Measurements from ENCODE around the gene EFNA5. TPM values are rescaled to one million over a fixed set of nuclear protein-coding genes. Genes with fewer than 3 reads are reported as not detected.
A peak's percentile ranks its signal among the peaks of the same experiment; 100 is the strongest.

EFNA5 gene
- total RNA-seq, 1 experiment from 2014 or later = 5.8 TPM

DNA sequence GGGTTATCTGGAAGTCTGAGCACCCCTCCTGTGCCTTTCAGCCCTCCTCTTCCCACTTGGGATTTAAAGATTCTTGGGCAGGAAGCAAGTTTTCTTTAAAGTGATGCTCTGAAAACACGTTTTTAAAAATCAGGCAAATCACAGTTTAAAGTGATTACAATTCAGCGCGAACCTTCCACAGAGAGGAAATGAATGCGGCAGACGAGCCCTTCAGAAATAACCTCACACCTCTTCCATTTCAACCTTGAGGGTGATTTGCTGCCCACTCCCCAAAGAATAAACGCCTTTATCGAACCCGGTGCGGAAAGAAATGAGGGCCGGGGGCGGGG, 2.3 kb upstream of the EFNA5 start:
- no peak for DNase-seq (ENCODE audit: low read depth)

DNA sequence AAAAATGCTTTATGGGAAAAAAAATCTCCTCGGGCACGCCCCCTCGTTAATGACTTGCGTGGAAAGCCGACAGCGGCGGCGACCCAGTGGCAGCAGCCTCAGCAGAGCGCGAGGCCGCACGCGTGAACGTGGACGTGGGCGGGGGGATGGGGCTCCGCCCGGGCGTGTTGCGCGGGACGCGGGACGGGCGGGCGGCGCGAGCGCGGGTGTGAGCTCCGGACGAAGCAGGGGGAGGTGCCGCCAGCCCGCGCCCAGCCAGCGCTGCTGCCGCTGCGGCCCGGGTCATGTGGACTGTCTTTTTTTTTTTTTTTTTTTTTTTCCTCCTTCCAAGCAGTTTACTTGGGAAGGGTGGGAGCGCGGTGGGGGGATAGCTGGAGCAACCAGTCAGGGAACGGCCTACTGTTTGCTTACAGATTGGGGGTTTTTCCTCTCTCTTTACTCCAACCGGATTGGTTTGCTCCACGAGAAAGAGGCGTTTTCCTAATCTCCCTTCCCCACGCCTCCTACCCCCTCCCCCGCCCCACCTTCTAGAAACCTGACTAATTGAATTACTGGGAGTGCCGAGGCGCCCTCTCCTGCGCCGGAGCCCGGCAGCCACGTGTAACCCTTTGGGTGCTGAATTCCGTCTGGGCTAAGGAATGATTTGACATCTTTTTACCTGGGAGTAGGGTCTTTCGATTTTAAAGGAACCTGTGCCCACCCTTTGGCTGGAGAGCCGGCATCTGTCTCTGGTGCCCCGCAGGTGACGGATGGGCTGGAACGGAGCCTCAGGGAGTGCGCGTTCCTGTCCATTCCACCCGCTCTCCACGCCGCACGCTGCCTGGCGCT, 1.7 kb upstream of the EFNA5 start:
- peak; percentile 97 for DNase-seq (ENCODE audit: low read depth)

DNA sequence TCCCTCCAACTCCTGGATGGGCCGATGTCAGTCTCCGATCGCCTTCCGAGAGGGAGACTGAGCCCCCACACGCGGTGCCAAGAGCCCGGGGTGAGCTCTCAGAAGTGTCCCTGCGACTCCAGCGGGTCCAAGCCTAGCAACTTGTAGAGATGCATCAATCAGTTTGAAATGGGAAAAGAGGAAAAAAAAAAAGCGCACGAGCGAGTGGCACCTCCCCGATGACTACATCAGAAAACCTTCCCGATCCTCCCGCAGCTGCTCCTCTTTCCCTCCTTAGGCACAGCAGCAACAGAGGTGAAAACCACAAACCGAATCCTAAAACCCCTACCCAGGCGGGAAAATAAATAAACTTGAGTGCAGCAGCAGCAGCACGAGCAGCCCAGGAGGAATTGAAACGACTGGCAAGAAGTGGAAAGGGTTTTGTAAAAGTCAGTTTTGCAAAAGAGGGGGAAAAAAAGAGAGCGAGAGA, 1.0 kb upstream of the EFNA5 start:
- DNase-seq (ENCODE audit: low read depth) = peak; percentile 91

DNA sequence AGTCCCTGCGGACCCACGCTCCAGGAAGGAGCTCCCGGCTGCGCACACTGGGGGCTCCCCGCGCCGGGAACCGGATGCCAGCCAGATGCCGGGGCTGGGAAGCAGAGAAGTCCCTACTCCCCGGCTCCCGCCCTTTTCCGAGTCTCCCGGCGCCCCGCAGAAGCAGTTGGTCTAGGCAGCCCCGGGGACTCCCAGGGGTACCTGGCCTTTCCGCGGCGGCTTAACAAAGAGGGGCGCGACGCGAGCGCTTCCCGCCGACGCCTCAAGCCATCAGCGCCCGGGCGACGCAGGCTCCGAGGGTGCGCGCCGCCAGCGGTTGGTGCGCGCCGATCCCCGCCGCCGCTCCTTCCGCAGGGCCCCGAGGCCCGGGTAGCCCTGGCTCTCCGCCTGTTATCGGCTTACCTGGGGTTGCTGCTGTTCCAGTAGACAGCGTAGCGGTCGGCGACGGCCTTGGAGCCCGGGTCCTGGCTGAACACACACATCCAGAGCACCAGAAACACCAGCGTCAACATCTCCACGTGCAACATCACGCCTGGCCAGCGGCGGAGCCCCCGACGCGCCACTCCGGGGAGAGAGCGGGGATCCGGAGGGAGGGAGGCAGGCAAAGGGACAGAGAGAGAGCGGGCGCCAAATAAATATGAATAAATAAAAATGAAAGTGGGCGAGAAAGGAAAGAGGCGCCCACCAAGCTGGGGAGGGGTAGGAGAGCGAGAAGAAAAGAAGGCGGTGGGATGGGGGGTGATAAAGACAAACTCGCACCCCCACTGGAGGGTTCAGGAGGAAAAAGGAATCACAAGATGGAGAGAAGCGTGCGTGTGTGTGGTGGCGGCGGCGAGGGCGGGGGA, 428 bp downstream of the EFNA5 start:
- DNase-seq (ENCODE audit: low read depth) = peak; percentile 70

DNA sequence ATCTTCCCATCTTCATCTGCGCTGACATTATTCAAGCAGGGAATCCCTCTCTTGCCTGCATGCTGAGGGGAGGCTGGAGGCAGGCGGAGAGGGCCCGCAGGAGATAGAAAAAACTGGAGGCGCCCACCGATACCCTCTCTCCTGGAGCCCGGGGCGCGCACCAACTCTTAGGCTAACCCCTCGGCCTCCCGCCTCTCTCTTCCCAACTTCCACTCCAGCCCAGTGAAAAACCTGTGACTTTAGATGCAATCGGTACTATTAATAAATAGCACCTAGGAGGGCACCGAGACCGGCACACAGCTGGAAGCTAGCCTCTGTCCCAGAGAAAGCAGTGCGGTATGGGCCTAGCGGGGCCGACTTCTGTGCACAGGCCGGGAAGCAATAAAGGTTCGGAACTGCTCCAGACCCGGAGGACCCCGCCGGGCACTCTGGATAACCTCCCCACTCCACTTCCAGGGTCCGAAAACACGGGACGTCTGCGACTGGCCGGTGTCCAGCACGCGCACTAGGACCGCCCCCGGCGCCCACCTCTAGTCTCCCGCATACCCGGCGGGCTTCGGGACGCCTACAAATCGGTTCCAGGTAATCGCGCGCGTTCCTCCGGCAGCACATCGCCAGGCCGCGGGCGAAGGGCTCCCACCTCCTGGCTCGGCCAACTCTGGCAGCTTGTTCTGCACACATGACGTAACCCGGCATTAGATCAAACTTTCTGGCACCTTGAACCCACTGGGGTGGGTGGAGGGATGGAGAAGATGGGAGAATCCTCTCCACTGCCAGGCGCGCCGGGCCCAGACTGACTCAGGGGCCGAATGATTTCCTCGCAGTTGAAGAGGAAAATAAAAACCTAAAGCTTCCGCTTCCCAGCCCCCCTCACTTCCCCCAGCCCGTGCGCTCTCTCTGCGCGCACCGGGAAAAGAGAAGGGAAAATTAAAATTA, 1.4 kb downstream of the EFNA5 start:
- DNase-seq (ENCODE audit: low read depth) = peak; percentile 67

DNA sequence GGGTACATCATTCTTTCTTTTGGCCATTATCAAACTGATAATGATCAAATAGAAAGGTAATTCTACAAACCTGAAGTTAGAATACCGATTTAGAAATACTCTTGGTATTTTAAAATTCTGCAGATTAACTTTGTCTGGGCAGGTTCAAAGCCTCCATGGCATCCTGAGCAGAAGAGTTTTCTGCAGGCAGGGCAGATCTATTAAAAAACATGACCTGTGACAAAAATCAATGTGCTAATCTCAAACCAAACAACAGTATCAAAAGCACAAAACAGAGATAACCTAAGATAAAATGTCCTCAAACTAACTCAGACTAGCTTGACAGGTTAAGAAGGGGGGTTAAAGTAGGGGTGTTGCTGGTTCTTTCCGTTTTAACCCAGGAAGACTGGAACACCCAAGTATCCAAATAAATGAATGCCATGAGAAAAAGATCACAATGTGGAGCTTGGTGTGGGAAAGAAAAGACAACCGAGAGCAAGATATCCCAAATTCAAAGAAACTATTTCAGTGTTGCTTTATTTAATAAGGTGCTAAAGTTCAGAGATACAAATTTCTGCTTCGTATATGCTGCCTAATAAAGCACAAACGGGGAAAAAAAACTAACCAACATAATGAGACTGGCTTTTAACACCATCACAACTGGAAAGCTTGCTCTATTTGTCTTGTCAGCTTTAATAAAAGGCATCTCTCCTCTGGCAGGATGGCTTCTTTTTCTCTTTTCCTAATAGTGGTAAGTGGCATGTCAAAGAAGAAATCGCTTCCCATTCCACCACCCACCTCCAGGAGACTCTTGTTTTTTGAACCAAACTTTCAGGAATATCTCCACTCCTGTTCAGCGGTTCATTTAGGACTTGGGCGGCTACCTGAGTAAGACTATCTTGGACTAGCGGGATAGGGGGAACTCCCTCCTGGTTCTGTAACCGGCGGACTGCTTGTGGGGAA, 2.3 kb downstream of the EFNA5 start:
- peak; percentile 32 for DNase-seq (ENCODE audit: low read depth)

DNA sequence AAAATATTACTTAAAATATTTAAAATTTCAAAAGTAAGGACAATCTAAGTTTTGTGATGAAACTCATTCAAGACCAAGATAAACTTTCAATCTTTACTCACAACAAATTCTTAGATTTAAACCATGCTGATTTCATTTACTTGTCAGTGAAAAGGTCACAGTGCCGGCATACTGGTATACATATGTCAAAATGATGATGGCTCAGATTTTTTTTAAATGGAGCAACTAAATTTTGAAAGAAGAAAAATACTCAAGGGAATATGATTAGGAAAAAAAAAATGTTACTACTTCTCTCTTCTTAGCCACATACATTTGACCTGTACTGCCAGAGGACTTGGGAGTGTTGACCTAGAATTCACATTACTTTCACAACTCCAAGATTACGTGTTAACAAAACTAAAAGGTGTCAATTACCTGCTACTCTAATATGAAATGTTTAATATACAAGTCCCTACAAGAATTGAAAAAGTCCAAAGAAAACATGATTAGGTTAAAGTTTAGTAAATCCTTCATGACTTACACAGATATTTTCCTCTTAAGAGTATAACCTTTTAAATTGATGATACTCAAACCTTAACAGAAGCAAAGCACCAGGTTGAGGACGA, 4.6 kb downstream of the EFNA5 start:
- DNase-seq (ENCODE audit: low read depth) = no peak

DNA sequence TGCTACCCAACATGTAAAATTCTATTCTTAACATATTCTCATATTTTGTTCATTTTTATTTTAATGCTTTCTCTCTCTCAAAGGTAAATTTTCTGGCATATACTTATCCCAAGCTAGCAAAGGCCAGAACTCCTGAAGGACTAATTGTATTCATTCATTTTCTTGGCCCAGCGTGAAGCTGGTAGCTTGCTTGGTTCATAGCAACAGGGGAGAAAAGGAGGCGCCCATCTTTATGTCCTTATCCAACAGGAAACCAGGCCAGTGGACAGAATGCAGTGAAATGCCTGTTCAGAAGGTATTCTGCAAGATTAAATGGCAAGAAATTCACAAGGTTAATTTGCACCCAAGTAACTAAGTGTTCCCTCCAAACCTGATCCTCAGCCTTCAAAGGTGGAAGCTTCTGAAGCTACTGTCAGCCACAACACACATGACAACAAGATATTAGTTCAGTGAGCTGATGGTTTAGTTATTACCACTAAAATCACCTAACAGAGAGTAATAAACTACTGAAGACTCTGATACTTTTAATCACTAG, 5.6 kb downstream of the EFNA5 start:
- no peak for DNase-seq (ENCODE audit: low read depth)

DNA sequence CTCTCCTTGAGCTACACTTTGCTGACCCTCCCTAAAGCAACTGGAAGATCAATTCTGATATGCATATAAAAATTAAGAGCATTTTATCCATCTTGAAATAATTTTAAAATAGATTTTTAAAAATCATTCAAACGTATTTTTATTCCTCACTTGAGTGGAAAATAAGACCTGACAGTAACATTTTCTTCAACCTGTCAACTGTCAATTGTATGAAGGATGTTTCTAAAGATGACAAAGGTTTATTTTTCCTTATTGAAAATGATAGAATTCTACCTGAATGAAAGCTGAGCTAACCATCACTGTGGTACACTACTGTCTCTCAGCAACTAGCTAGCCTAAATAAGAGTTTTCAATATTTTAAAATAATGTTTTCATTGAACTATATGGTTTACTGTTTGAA, 7.0 kb downstream of the EFNA5 start:
- DNase-seq (ENCODE audit: low read depth) = no peak

DNA sequence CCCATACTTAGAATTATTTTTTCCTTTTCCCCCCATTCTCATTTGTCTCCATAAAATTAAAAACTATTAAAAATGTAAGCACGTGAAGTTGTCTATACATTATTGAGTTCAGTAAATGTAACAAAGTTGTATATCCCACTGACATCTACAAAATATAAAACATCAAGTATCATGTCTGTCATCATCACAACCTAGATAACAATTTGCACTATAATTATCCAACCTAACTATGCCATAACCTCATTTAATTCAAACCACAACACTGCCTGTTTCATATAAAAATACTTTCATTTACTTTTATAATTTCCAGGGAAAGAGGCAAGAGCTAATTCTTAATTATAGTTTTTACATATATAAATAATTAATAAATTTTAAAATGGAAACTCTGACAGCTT, 9.1 kb downstream of the EFNA5 start:
- DNase-seq (ENCODE audit: low read depth) = no peak

DNA sequence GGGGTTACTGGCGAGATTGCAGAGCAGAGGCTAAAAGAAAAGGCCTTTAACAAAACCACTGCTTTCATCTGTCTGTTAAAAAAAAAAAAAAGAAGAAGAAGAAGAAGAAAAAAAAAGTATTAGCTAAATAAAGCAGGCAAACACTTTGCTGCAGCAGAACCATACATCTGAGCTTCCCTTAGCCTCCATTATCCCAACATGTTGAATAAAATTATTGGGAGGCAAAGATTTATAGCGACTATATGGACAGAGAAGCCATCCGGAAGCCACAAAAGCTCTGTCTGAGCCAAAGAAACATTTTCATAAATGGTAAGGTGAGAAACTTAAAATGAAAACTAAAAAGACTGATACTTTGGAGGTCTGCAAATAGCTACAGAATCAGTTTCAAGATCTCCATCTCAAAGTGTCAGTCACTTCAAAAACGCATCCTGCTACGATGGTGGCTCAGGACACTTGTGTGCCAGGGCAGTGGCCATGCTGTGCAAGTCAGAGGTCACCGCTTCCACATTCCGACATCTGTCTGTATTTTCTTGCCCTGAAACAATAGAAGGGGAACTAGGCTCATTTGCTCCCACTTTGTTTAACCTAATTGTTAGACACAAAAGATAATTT, 9.6 kb downstream of the EFNA5 start:
- no peak for DNase-seq (ENCODE audit: low read depth)

DNA sequence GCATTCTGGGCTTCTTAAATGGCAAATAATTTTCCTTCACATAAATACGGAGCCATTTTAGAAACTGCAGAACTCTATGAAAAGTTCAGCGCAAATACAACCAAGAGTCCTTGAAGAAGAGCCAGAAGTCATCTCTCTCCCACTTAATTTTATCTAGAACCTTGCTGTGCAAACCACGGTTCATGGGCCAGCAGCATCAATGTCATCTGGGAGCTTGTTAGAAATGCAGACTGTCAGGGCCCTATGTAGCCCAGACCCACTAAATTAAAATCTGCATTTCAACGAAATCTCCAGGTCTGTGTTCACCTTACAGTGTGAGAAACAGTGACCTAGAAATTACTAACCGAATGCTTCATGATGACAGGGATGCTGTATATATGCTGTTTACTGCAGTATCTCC, 12.2 kb downstream of the EFNA5 start:
- DNase-seq (ENCODE audit: low read depth) = no peak

DNA sequence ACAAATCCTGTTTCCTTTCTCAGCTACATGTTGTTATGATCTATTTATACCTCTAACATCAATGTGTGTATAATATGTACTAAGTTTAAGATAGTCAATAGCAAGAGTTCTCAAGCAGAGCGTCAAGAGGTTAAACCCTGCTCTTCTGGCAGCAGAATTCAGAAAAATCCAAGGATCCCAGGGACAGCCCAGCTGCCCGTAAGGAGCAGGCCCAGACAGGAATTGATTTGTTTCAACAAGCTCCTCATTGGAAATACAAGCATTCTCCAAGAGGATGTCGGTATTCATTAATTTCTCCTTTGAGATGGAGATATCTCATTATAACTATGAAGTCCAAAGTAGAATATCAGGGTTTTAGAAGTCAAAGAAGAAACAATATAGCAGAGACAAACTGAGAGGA, 14.9 kb downstream of the EFNA5 start:
- no peak for DNase-seq (ENCODE audit: low read depth)

DNA sequence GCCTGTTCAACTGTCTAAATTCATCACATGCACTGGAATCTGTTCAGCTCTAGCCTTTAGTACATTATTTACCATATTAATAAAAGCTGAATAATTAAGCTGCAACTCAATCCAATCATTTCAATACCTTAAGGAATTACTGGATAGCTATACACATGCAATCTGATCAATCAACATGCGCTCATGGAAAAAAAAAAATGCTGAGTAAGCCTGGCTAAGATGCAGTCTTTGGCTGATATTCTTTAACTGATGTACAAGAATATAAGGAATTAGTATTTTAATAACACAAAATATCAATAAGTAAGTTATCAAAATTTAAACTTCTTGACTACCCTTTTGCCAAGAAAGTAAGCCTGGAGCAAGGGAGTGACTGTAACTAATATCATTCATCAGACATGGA, 15.9 kb downstream of the EFNA5 start:
- DNase-seq (ENCODE audit: low read depth) = no peak

DNA sequence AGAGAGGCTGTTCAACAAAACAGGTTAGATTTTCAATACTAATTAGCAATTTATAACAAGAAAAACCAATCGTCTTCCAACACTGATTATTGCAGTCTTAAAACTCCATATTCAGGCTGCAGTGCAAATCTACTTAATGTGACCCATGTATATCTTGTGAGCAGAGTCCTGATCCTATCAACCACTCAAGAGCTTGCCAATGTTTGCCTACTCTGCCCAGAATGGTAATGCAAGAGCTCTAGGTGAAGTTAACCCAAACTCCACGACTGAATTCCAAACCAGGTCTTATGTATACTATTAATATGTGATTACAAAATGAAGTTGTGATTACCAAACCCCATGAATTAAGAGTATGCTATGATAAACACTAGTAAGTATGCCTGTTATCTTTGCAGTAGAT, 17.1 kb downstream of the EFNA5 start:
- DNase-seq (ENCODE audit: low read depth) = no peak

DNA sequence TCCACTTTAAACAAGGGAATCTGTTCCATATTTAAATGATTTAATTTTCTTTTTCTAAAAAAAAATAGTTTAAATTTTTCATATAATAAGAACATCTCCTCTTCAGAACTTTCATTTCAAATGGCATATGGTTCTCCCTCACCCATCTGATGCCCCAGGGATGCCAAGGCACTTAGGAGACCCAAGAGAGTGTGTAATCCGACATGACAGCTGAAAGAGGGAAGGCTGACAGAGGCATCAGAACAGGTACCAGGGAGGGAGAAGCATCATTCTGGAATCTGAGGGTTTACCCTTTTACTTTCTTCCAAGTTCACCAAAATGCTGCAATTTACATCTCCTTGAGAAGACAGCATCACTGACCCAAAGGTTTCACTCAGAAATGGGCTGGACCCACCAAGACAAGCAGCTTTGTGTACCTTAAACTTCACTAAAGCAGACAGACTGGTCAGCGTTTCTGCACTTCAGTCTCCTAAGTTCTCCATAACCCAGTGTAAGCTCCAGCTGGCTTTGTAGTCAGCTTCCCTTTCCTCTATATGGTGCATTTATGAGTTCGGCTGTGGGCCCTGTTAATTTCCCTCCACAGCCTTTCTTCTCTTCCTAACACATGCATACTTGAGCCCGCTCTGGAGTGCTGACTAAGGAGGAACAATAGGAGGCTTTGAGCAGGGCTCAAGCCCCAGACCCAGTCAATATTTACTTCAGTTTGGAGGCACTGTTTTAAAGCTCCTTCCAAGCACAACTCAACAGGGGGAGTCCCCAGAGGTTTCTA, 17.7 kb downstream of the EFNA5 start:
- no peak for DNase-seq (ENCODE audit: low read depth)

DNA sequence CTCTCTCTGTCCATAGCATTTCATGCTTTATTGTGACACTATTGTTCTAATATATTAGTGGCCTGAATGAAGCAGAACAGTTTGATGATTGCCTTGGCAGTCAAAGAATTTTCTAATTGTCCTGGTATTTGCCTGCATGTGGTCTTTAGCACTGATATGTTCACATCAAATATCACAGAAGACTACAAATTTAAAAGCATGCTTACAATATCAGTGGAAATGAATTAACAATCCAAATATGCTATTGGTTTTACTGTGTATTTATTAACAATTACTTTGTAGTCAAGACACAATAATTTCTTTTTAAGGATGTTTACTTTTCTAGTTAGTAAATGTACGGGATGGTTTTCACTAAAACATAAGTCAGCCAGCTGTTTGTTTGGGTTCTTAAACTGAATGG, 18.3 kb downstream of the EFNA5 start:
- DNase-seq (ENCODE audit: low read depth) = no peak

DNA sequence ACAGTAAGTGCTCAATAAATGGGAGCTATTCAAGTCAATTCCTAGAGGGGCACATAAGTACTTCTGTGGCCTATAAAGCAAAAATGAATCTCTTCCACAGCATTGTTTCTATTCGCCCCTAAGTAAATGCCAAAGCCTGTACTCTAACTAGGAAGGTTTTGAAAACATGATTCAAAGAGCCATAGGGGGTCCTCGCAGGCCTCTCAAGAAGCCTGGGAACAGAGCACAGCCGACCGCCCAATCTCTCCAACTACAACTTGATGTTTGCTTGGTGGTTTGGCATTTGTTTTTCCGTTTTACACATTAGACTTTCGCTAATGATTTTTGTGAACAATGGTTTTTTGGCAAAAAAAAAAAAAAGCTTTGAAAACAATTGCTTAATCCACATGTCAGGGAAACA, 19.4 kb downstream of the EFNA5 start:
- no peak for DNase-seq (ENCODE audit: low read depth)

DNA sequence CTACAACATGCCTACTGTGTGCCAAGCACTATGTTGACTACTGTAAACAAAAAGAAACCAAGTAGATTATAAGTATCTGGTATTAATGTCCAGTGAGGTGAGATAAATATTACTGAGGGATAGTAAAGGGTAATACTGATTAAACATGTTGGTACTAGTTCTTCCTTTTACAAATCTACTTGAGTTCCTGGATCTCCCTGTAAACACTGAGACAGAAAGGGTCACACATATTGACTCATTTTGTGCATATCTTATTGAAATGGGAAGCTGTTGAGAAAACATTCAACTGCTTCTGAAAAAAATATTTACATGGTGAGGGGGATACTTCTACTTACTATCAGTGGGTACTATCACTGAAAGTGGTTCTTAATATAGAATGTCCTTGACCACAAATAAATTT, 24.3 kb downstream of the EFNA5 start:
- no peak for DNase-seq (ENCODE audit: low read depth)

Measured in Daoy (cell line).